Thyroid gland (tissue), 4 donors: ENCODE measurements around the gene CHAF1B. TPM values are rescaled to one million over a fixed set of nuclear protein-coding genes. Genes with fewer than 3 reads are reported as not detected.
"Not testable (repeated sequence)": the region's sequence is repeated elsewhere in the genome, so short reads cannot be mapped to it uniquely, and the experiment has no call there.

Source experiments
- DNase-seq, 2 donors: peaks; one replicate each; pipeline ENCODE4 v3.0.0-alpha.2; 2019
- H3K27ac ChIP-seq, 3 donors: fragments of 200-600 bp; sonication (generic); 1 replicate in 2 of 3; 2 replicates in 1 of 3; pipeline ENCODE4 v1.5.1; 2016 to 2019; ENCODE audit warnings: mild to moderate bottlenecking in 1 of 3, moderate library complexity in 1 of 3
- H3K27me3 ChIP-seq: fragments of 200-600 bp; sonication (generic); one replicate; pipeline ENCODE4 v1.5.1; 2019
- H3K36me3 ChIP-seq, 2 donors: fragments of 200-600 bp; sonication (generic); one replicate each; pipeline ENCODE4 v1.5.1; 2016 to 2019
- H3K4me1 ChIP-seq, 2 donors: fragments of 200-600 bp; sonication (generic); one replicate each; pipeline ENCODE4 v1.5.1; 2017 to 2019
- H3K4me3 ChIP-seq, 3 donors: fragments of 200-600 bp; sonication (generic); replicated peaks in 1 of 3; 1 replicate in 2 of 3; 2 replicates in 1 of 3; pipeline ENCODE4 v1.5.1; 2016; ENCODE audit warnings: mild to moderate bottlenecking in 1 of 3
- H3K9me3 ChIP-seq: fragments of 200-600 bp; sonication (generic); one replicate; pipeline ENCODE4 v1.5.1; 2017
- CTCF ChIP-seq, 6 experiments: fragments of 200-600 bp in 3 of 6; fragments of 450-650 bp in 3 of 6; sonication (generic) in 3 of 6; IDR thresholded peaks; one replicate each; pipeline ENCODE4 v1.5.1; 2016 to 2019; ENCODE audit warnings: antibody characterized with exemption in 6 of 6, mild to moderate bottlenecking in 2 of 6, inconsistent platforms in 1 of 6, moderate library complexity in 1 of 6
- POLR2A ChIP-seq, 2 donors: fragments of 450-650 bp; IDR thresholded peaks; one replicate each; pipeline ENCODE4 v1.6.1; 2017; ENCODE audit warnings: antibody characterized with exemption in 2 of 2, mild to moderate bottlenecking in 2 of 2, moderate library complexity in 1 of 2
- WGBS, 2 donors: methylation state at CpG; one replicate each; pipeline ENCODE4 v1.1.5; 2017; 5-methylcytosine and 5-hydroxymethylcytosine counted together
- intact Hi-C: fragments of 100-400 bp; cut with DNase I; formaldehyde crosslinking; loops from one replicate; pipeline ENCODE4 v1.15.1; 2023
- total RNA-seq, 4 donors: library from RNA; depleted of rRNA; stranded (reverse); fragments of >200 nt; gene quantifications; one replicate each; pipeline ENCODE4 v1.2.3, GENCODE V29; 2016

Gene CHAF1B
- total RNA-seq, 4 donors from 2014 or later = 0.89 to 1.7 (median 0.99) TPM

- DNase-seq = peak; percentile 52 to 54
- WGBS, 2 donors = 65 to 68% methylated on average over 6 of the region's 6 CpGs
- Histone ChIP-seq H3K36me3 (peaks cover 16 to 20% of the 10 kb centered on the region in 2 donors), H3K27me3 (no peaks in the 10 kb centered on the region), H3K4me1 (peaks cover 0 to 9% of the 10 kb centered on the region in 2 donors), H3K27ac (no peak overlapping the region), H3K9me3 (no peaks in the 10 kb centered on the region), H3K4me3 (no peak overlapping the region)
- TF ChIP-seq POLR2A (IDR thresholded peaks at IDR 0.05) (no peak), CTCF (IDR thresholded peaks at IDR 0.05) (no peak)
- intact Hi-C loops = no loop called here
Measured at GRCh38 chr21:36379251-36379650, 5.9 kb upstream of the CHAF1B start.

- Histone ChIP-seq H3K4me3 (no peak overlapping the region), H3K9me3 (no peaks in the 10 kb centered on the region), H3K4me1 (peaks cover 0 to 14% of the 10 kb centered on the region in 2 donors), H3K27ac (no peak overlapping the region), H3K36me3 (peaks cover 8 to 11% of the 10 kb centered on the region in 2 donors), H3K27me3 (no peaks in the 10 kb centered on the region)
- 87 to 92% methylated on average over 9 of the region's 9 CpGs for WGBS, 2 donors
- no peak for DNase-seq
- intact Hi-C loops = no loop called here
- TF ChIP-seq POLR2A (IDR thresholded peaks at IDR 0.05) (no peak), CTCF (IDR thresholded peaks at IDR 0.05) (no peak)
Measured at GRCh38 chr21:36381841-36382589, 3.2 kb upstream of the CHAF1B start.

GRCh38 chr21:36382722-36383121 lies 2.5 kb upstream of the CHAF1B start:
- peaks cover 0 to 14% of the 10 kb centered on the region in 2 donors for H3K4me1 ChIP-seq
- H3K9me3 ChIP-seq, H3K27me3 ChIP-seq, H3K36me3 ChIP-seq, intact Hi-C loops, H3K4me3 ChIP-seq, H3K27ac ChIP-seq, DNase-seq: not testable (repeated sequence)
- 95% methylated on average over 10 of the region's 10 CpGs for WGBS, 2 donors

GRCh38 chr21:36384885-36385232 lies 333 bp upstream of the CHAF1B start:
- intact Hi-C loops = no loop called here
- DNase-seq = no peak
- Histone ChIP-seq H3K4me3 (peak overlapping the region in 1 of 3 donors; percentile 75), H3K36me3 (no peaks in the 10 kb centered on the region), H3K9me3 (no peaks in the 10 kb centered on the region), H3K27ac (no peak overlapping the region), H3K27me3 (no peaks in the 10 kb centered on the region), H3K4me1 (peaks cover 0 to 13% of the 10 kb centered on the region in 2 donors)
- no peak for TF ChIP-seq CTCF (IDR thresholded peaks at IDR 0.05)
- TF ChIP-seq POLR2A (IDR thresholded peaks at IDR 0.05) = no peak
- 38 to 40% methylated on average over 8 of the region's 8 CpGs for WGBS, 2 donors

- Histone ChIP-seq H3K9me3 (no peaks in the 10 kb centered on the region), H3K36me3 (no peaks in the 10 kb centered on the region), H3K27ac (no peak overlapping the region), H3K27me3 (no peaks in the 10 kb centered on the region), H3K4me1 (peaks cover 0 to 5% of the 10 kb centered on the region in 2 donors), H3K4me3 (peak overlapping the region in 1 of 3 donors; percentile 75)
- intact Hi-C loops = no loop called here
- WGBS, 2 donors = 76% methylated on average over 21 of the region's 21 CpGs
- TF ChIP-seq CTCF (IDR thresholded peaks at IDR 0.05) = no peak
- no peak for TF ChIP-seq POLR2A (IDR thresholded peaks at IDR 0.05)
- no peak for DNase-seq
Measured at GRCh38 chr21:36386031-36386642, 945 bp downstream of the CHAF1B start.
